HG03342 (cell line): ENCODE measurements around the gene INTS6L.
"Not testable (repeated sequence)": the region's sequence is repeated elsewhere in the genome, so short reads cannot be mapped to it uniquely, and the experiment has no call there.

Experiments used
- ATAC-seq: cut with Tn5 transposase; IDR thresholded peaks from one replicate; pipeline ENCODE4 v1.9.1; 2021; ENCODE audit warnings: mild to moderate bottlenecking, moderate library complexity; ENCODE audit not compliant: unreplicated experiment

The INTS6L gene

GRCh38 chrX:135596495-135596894 is 76.0 kb downstream of the INTS6L start:
- ATAC-seq = no peak

GRCh38 chrX:135605906-135606305 is 85.4 kb downstream of the INTS6L start:
- ATAC-seq = no peak

- ATAC-seq = not testable (repeated sequence)
Observed at GRCh38 chrX:135624408-135625204, 104.1 kb downstream of the INTS6L start.

DNA sequence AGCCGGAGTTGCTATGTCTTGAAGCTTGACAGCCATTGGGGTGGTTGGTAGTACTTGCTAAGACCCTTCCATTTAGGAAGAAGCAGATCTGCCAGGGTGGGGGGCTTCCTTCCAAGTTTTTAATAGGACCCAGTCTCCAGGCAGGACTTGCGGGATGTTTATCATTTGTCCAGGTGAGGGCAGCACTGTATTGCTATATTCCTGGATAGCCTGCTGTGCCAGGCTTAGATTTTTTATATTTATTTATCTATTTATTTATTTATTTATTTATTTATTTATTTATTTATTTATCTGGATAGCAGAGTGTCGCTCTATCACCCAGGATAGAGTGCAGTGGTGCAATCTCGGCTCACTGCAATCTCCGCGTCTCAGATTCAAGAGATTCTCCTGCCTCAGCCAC is 105.5 kb downstream of the INTS6L start:
- ATAC-seq = no peak

GRCh38 chrX:135629342-135629741 is 108.9 kb downstream of the INTS6L start:
- no peak for ATAC-seq
